Activated CD8-positive, alpha-beta memory T cell treated with anti-CD3 and anti-CD28 coated beads for 1 hour (primary cell): Measurements from ENCODE around the gene PLA2G1B.
"Not testable (repeated sequence)": the region's sequence is repeated elsewhere in the genome, so short reads cannot be mapped to it uniquely, and the experiment has no call there.

ENCODE experiments used
- DNase-seq, 2 donors: peaks; one replicate each; pipeline ENCODE4 v3.0.0-alpha.2; 2020; ENCODE audit warnings: low read depth in 1 of 2; ENCODE audit errors: extremely low read depth in 1 of 2

PLA2G1B gene

GRCh38 chr12:120359128-120359527 lies 31.5 kb upstream of the PLA2G1B start:
- no peak for DNase-seq

GRCh38 chr12:120358412-120359100 lies 31.0 kb upstream of the PLA2G1B start:
- DNase-seq: no peak

GRCh38 chr12:120357104-120357503 lies 29.5 kb upstream of the PLA2G1B start:
- DNase-seq: no peak

- DNase-seq: peak; percentile 46 to 61
Observed at GRCh38 chr12:120356567-120357030, 29.0 kb upstream of the PLA2G1B start.

GRCh38 chr12:120353556-120354317 lies 26.2 kb upstream of the PLA2G1B start:
- no peak for DNase-seq

- DNase-seq: no peak
Observed at GRCh38 chr12:120353136-120353535, 25.6 kb upstream of the PLA2G1B start.

GRCh38 chr12:120352117-120352516 lies 24.5 kb upstream of the PLA2G1B start:
- no peak for DNase-seq

GRCh38 chr12:120350576-120351350 lies 23.2 kb upstream of the PLA2G1B start:
- no peak for DNase-seq

GRCh38 chr12:120347766-120348165 lies 20.2 kb upstream of the PLA2G1B start:
- no peak for DNase-seq

GRCh38 chr12:120346681-120347080 lies 19.1 kb upstream of the PLA2G1B start:
- no peak for DNase-seq

- DNase-seq: no peak
Observed at GRCh38 chr12:120346031-120346430, 18.5 kb upstream of the PLA2G1B start.

GRCh38 chr12:120343692-120344091 lies 16.1 kb upstream of the PLA2G1B start:
- DNase-seq: no peak

GRCh38 chr12:120343039-120343537 lies 15.5 kb upstream of the PLA2G1B start:
- DNase-seq: no peak

GRCh38 chr12:120342175-120343038 lies 14.8 kb upstream of the PLA2G1B start:
- no peak for DNase-seq

GRCh38 chr12:120339256-120339655 lies 11.7 kb upstream of the PLA2G1B start:
- DNase-seq: no peak

- DNase-seq: no peak
Observed at GRCh38 chr12:120337730-120338129, 10.2 kb upstream of the PLA2G1B start.

- DNase-seq: not testable (repeated sequence)
Observed at GRCh38 chr12:120336392-120336791, 8.8 kb upstream of the PLA2G1B start.

- not testable (repeated sequence) for DNase-seq
Observed at GRCh38 chr12:120335447-120335846, 7.9 kb upstream of the PLA2G1B start.

GRCh38 chr12:120332523-120332922 lies 4.9 kb upstream of the PLA2G1B start:
- DNase-seq: no peak

GRCh38 chr12:120332041-120332440 lies 4.5 kb upstream of the PLA2G1B start:
- no peak for DNase-seq
